GM21381 (cell line): ENCODE results near the gene ASIC4.

Experiments used
- ATAC-seq: cut with Tn5 transposase; IDR thresholded peaks from one replicate; pipeline ENCODE4 v1.9.1; 2021; ENCODE audit warnings: mild to moderate bottlenecking, moderate library complexity; ENCODE audit not compliant: unreplicated experiment

Gene ASIC4

GRCh38 chr2:219478916-219479315, 35.4 kb upstream of the ASIC4 start:
- no peak for ATAC-seq

DNA sequence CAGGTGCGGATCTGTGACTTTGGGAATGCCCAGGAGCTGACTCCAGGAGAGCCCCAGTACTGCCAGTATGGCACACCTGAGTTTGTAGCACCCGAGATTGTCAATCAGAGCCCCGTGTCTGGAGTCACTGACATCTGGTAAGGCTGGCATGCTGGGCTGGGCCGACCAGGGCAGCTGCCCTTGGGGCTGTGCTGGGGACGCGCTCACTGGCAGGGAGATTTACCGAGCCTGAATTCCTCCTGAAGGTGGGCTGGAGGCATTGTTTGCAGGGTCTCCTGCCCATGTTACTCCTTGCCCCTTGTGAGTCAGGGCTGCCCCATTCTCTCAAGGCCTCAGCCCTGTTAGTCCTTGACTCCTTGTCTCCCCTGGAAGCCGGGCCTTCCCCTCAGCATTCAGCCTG, 34.3 kb upstream of the ASIC4 start:
- no peak for ATAC-seq

GRCh38 chr2:219482674-219483405, 31.4 kb upstream of the ASIC4 start:
- no peak for ATAC-seq

DNA sequence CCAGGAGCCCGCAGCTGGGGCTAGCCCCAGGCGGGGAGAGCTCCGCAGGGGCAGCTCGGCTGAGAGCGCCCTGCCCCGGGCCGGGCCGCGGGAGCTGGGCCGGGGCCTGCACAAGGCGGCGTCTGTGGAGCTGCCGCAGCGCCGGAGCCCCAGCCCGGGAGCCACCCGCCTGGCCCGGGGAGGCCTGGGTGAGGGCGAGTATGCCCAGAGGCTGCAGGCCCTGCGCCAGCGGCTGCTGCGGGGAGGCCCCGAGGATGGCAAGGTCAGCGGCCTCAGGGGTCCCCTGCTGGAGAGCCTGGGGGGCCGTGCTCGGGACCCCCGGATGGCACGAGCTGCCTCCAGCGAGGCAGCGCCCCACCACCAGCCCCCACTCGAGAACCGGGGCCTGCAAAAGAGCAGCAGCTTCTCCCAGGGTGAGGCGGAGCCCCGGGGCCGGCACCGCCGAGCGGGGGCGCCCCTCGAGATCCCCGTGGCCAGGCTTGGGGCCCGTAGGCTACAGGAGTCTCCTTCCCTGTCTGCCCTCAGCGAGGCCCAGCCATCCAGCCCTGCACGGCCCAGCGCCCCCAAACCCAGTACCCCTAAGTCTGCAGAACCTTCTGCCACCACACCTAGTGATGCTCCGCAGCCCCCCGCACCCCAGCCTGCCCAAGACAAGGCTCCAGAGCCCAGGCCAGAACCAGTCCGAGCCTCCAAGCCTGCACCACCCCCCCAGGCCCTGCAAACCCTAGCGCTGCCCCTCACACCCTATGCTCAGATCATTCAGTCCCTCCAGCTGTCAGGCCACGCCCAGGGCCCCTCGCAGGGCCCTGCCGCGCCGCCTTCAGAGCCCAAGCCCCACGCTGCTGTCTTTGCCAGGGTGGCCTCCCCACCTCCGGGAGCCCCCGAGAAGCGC, 30.6 kb upstream of the ASIC4 start:
- no peak for ATAC-seq

- ATAC-seq: no peak
Observed at GRCh38 chr2:219484343-219485200, 29.7 kb upstream of the ASIC4 start.

- no peak for ATAC-seq
Observed at GRCh38 chr2:219485201-219485580, 29.1 kb upstream of the ASIC4 start.

GRCh38 chr2:219486380-219486959, 27.8 kb upstream of the ASIC4 start:
- ATAC-seq: no peak

- no peak for ATAC-seq
Observed at GRCh38 chr2:219488149-219488843, 26.0 kb upstream of the ASIC4 start.

- no peak for ATAC-seq
Observed at GRCh38 chr2:219488844-219489194, 25.5 kb upstream of the ASIC4 start.

DNA sequence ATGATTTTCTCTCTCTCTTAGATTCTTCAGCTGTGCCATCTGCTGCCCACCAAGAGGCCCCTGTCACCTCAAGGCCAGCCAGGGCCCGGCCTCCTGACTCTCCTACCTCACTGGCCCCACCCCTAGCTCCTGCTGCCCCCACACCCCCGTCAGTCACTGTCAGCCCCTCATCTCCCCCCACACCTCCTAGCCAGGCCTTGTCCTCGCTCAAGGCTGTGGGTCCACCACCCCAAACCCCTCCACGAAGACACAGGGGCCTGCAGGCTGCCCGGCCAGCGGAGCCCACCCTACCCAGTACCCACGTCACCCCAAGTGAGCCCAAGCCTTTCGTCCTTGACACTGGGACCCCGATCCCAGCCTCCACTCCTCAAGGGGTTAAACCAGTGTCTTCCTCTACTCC, 25.0 kb upstream of the ASIC4 start:
- no peak for ATAC-seq

- ATAC-seq: no peak
Observed at GRCh38 chr2:219490186-219490585, 24.1 kb upstream of the ASIC4 start.

GRCh38 chr2:219490600-219491130, 23.6 kb upstream of the ASIC4 start:
- ATAC-seq: no peak

DNA sequence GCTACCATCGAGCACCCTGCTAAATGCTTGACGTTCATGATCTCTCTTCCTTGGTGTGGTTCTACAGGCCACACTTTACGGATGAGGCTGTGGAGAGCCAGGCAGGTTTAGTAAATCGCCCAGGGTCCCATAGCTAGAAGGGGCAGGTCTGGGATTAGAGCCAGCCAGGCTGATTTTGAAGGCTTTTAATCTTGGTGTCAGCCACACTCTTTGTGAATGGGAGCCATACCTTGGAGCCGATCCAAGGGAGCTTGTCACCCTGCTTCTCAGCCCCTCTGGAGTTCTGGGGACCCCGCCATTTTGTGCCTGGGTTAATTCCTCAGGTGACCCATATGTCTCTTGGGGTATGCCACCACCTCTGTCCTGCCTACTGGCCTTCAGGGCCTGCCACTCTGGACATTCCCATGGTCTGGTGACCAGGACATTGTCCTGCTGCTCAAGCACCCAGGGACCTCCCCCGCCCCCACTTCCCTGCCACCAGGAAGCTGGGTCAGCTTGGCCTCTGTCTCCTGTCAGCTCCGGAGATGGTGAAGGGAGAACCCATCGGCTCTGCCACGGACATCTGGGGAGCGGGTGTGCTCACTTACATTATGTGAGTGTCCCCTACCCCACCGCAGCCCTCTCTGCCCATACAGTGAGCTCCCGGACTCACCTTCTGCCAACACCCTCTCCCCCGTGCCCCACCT, 22.9 kb upstream of the ASIC4 start:
- no peak for ATAC-seq

- ATAC-seq: no peak
Observed at GRCh38 chr2:219492575-219492974, 21.7 kb upstream of the ASIC4 start.

DNA sequence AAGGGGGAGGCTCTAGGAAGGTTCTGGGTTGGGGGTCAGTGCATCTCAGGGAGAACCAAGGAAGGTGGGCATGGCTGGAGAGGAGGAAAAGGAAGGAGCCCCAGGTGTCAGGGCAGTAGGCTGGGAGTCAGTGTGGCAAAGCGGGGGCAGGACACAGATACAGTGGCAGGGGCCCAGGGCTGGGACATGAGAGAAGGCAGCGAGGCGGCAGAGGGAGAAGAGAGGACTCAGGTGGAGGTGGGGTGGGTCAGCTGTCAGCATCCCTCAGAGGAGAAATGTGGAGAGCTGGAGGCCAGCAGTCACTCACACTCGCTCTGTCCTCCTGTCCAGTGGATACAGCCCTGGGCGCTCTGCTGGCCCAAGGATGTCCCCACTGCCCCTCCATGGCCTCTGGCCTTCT, 21.2 kb upstream of the ASIC4 start:
- no peak for ATAC-seq

DNA sequence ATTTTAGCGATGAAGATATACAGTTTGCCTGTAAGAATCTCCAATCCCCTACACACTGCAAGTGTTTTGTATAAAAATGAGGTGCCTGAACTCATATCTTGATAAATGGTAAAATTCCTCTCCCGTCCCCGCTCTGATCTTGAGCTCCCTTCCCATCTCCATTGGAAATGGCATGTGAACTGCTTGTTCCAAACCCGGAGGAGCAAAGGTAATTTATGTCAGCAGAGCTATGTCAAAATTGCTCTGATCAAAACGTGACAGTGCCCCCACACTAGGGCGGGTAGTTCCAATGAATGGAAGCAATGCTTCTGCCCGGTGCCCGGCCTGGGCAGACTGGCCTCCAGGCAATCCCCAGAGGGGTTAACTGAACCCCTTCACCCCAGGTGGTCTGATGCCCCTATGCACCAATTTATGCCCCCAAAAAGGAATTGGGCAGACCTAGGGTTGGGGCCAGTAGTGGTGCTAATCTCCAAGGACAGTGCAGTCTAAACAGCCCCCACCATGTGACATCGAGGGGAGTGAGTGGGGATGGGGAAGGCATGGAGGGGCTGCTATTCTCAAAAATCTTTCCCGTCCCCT, 19.2 kb upstream of the ASIC4 start:
- ATAC-seq: no peak

DNA sequence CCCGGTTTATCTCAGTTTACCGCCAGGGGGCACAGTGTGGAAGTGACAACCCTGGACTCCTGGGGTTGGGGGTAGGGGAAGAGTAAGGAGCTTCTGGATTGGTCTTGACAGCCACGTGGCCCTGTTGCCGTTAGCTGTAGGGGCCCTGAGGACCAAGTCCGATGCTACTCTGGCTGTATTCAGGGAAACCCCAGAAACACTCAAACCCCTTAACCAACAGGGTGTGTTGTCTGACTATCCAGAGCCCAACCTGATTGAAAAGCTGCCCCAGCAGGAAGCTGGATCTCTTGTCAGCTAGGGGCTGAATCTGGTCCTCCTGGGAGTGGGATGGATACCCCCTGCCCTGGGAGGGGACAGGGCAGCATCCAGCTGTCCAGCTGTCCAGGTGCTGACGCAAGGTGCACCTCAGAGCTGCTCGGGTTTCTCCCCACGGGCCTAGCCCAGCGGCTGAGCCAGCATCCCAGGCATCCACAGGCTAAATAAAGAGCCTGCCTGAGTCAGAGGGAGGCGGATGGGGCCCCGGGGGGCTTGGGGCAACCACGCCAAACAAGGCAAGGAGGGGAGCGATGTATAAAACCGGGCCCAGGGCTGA, 18.7 kb upstream of the ASIC4 start:
- no peak for ATAC-seq

- ATAC-seq: no peak
Observed at GRCh38 chr2:219496247-219496824, 17.9 kb upstream of the ASIC4 start.
